CD14-positive monocyte (primary cell): ENCODE data around the gene TMEM44. TPM values are rescaled to one million over a fixed set of nuclear protein-coding genes. Genes with fewer than 3 reads are reported as not detected.
A peak's percentile ranks its signal among the peaks of the same experiment; 100 is the strongest.

Source experiments
- DNase-seq, 3 donors: peaks; one replicate each; pipeline ENCODE4 v3.0.0-alpha.2; 2011 to 2022
- H2AFZ ChIP-seq: 2 replicates; pipeline ENCODE4 v1.6.0; 2012; ENCODE audit warnings: mild to moderate bottlenecking, low read depth, low read length, inconsistent platforms; ENCODE audit not compliant: insufficient read depth, poor library complexity, severe bottlenecking
- H3K27ac ChIP-seq, 2 donors: 1 replicate in 1 of 2; 2 replicates in 1 of 2; pipeline ENCODE4 v1.5.1; 2012 to 2013; ENCODE audit warnings: low read length in 2 of 2, control low read depth in 1 of 2, inconsistent platforms in 1 of 2, low read depth in 1 of 2, mild to moderate bottlenecking in 1 of 2
- H3K27me3 ChIP-seq, 2 donors: one replicate each; pipeline versions ENCODE4 v1.6.0 to v1.6.1; 2011 to 2013; ENCODE audit warnings: low read length in 2 of 2; ENCODE audit not compliant: control insufficient read depth in 2 of 2, insufficient read depth in 2 of 2
- H3K36me3 ChIP-seq, 2 donors: replicated peaks in 1 of 2; 1 replicate in 1 of 2; 2 replicates in 1 of 2; pipeline versions ENCODE4 v1.5.1 to v1.6.1; 2012 to 2013; ENCODE audit warnings: low read length in 2 of 2, control low read depth in 1 of 2, inconsistent platforms in 1 of 2, mild to moderate bottlenecking in 1 of 2; ENCODE audit not compliant: insufficient read depth in 2 of 2, control insufficient read depth in 1 of 2
- H3K4me1 ChIP-seq, 2 donors: 1 replicate in 1 of 2; 2 replicates in 1 of 2; pipeline versions ENCODE4 v1.5.1 to v1.6.1; 2012 to 2013; ENCODE audit warnings: low read length in 2 of 2, control low read depth in 1 of 2, inconsistent platforms in 1 of 2, mild to moderate bottlenecking in 1 of 2, moderate library complexity in 1 of 2; ENCODE audit not compliant: insufficient read depth in 2 of 2, control insufficient read depth in 1 of 2
- H3K4me2 ChIP-seq: replicated peaks from 2 replicates; pipeline ENCODE3; 2012; ENCODE audit warnings: low read length, moderate library complexity, mild to moderate bottlenecking; ENCODE audit not compliant: poor library complexity, severe bottlenecking; ENCODE audit errors: extremely low read depth
- H3K4me3 ChIP-seq, 3 experiments: fragments of 200-600 bp in 1 of 3; sonication (generic) in 1 of 3; replicated peaks in 1 of 3; 1 replicate in 2 of 3; 2 replicates in 1 of 3; pipeline ENCODE4 v1.5.1; 2011 to 2013; ENCODE audit warnings: low read length in 3 of 3, mild to moderate bottlenecking in 3 of 3, control low read depth in 2 of 3, low read depth in 2 of 3, inconsistent platforms in 1 of 3, moderate library complexity in 1 of 3
- H3K79me2 ChIP-seq: 2 replicates; pipeline ENCODE4 v1.6.0; 2012; ENCODE audit warnings: mild to moderate bottlenecking, control low read depth, inconsistent platforms, low read length, moderate library complexity; ENCODE audit not compliant: insufficient read depth
- H3K9ac ChIP-seq: 2 replicates; pipeline ENCODE4 v1.6.0; 2017; ENCODE audit warnings: low read length, mild to moderate bottlenecking; ENCODE audit not compliant: insufficient read depth, poor library complexity, severe bottlenecking
- H3K9me3 ChIP-seq, 2 donors: replicated peaks in 1 of 2; 1 replicate in 1 of 2; 2 replicates in 1 of 2; pipeline versions ENCODE4 v1.5.1 to v1.6.1; 2012 to 2013; ENCODE audit warnings: low read length in 2 of 2, control low read depth in 1 of 2; ENCODE audit not compliant: control insufficient read depth in 1 of 2, insufficient read depth in 1 of 2
- H4K20me1 ChIP-seq: 2 replicates; pipeline ENCODE4 v1.6.0; 2012; ENCODE audit warnings: mild to moderate bottlenecking, low read length, control low read depth, moderate library complexity; ENCODE audit not compliant: insufficient read depth
- H3K27ac Mint-ChIP-seq, 7 donors: one replicate each; pipeline ENCODE4 v1.8.0; 2020; ENCODE audit warnings: mild to moderate bottlenecking in 7 of 7, mixed read lengths in 7 of 7, moderate library complexity in 6 of 7, inconsistent platforms in 2 of 7
- H3K27me3 Mint-ChIP-seq, 3 donors: one replicate each; pipeline ENCODE4 v1.8.0; 2021 to 2022; ENCODE audit warnings: low read depth in 3 of 3, mild to moderate bottlenecking in 3 of 3, mixed read lengths in 3 of 3, moderate library complexity in 3 of 3, inconsistent platforms in 1 of 3
- H3K36me3 Mint-ChIP-seq, 2 donors: one replicate each; pipeline ENCODE4 v1.8.0; 2020; ENCODE audit warnings: mixed read lengths in 2 of 2, inconsistent platforms in 1 of 2, mild to moderate bottlenecking in 1 of 2
- H3K4me1 Mint-ChIP-seq: one replicate; pipeline ENCODE4 v1.8.0; 2020; ENCODE audit warnings: mild to moderate bottlenecking, mixed read lengths
- H3K4me3 Mint-ChIP-seq, 2 donors: one replicate each; pipeline ENCODE4 v1.8.0; 2020; ENCODE audit warnings: mild to moderate bottlenecking in 2 of 2, mixed read lengths in 2 of 2, moderate library complexity in 1 of 2
- H3K9me3 Mint-ChIP-seq, 7 donors: one replicate each; pipeline ENCODE4 v1.8.0; 2020 to 2022; ENCODE audit warnings: mixed read lengths in 7 of 7, mild to moderate bottlenecking in 6 of 7, moderate library complexity in 6 of 7, inconsistent platforms in 2 of 7
- WGBS: methylation state at CpG from one replicate; pipeline ENCODE4 v1.1.5; 2013; ENCODE audit warnings: missing lambda C conversion rate; ENCODE audit not compliant: insufficient coverage; 5-methylcytosine and 5-hydroxymethylcytosine counted together
- intact Hi-C, 2 donors: fragments of 100-400 bp; cut with micrococcal nuclease; formaldehyde crosslinking; loops; one replicate each; pipeline versions ENCODE4 v1.15.0 to v1.15.1; 2023
- polyA plus RNA-seq, 3 donors: library from polyadenylated mRNA; depleted of rRNA in 1 of 3; unstranded in 2 of 3; stranded (reverse) in 1 of 3; fragments of 300-500 nt in 2 of 3; fragments of >200 nt in 1 of 3; fragmentation: Illumina TruSeq in 2 of 3; gene quantifications; 1 replicate in 2 of 3; 2 replicates in 1 of 3; pipeline ENCODE4 v1.2.3, GENCODE V29; 2012 to 2021
- TF ChIP-seq, protein P1 (sequence below): fragments of 200-600 bp; IDR thresholded peaks from one replicate; pipeline ENCODE4 v1.8.0; 2022; ENCODE audit warnings: antibody characterized with exemption, mild to moderate bottlenecking

TMEM44 gene
- polyA plus RNA-seq, 3 donors, result 0.68 TPM; not detected in 2

DNA sequence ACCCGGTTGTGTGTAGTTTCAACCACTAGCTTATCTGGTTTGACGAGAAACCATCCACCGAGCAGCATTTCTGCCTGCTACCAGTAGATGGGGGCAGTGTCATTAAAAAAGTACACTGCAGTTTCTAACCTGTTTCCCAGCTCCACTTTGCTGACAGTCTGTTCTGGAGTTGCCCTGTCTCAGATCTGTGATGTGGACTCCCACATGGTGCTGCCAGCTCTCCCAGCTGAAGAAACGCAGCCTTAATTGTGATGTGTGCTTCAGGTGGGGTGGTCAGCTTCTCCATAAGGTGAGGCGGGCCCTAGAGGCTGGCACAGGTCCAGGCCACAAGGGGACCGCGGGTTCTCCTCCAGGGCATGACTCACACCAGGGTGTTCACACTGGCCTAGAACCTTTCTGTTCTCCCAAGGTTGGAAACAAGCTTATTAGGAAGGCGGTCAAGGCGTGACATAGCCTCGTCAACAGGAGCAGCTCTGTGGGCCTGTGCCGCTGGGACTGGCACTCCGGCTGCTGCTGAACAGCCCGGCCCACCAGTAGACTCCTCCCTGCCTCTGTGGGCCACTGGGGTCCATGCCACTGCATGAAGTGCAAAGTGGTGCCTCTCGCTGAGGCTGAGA lies 49.6 kb upstream of the TMEM44 start:
- Mint-ChIP-seq H3K4me3 (peak overlapping the region; percentile 57 to 59), H3K4me1 (peaks cover 34% of the 10 kb centered on the region), H3K36me3 (no peaks in the 10 kb centered on the region), H3K9me3 (no peaks in the 10 kb centered on the region), H3K27ac (peak overlapping the region in 6 of 7 donors; percentile 24 to 86 (median 68)), H3K27me3 (peaks cover 2 to 4% (median 2%) of the 10 kb centered on the region in 3 donors)
- Histone ChIP-seq H4K20me1 (peaks cover 17% of the 10 kb centered on the region), H3K36me3 (no peaks in the 10 kb centered on the region), H3K4me2 (peak overlapping the region; percentile 43), H3K79me2 (peaks cover 19% of the 10 kb centered on the region), H3K4me3 (no peak overlapping the region), H2AFZ (peak overlapping the region; percentile 33), H3K27me3 (no peaks in the 10 kb centered on the region), H3K9ac (no peak overlapping the region), H3K4me1 (peaks cover 29 to 40% of the 10 kb centered on the region in 2 donors), H3K27ac (peak overlapping the region in 1 of 2 donors; percentile 1), H3K9me3 (no peaks in the 10 kb centered on the region)
- 41% methylated on average over 7 of the region's 14 CpGs for WGBS
- TF ChIP-seq, protein P1, sequence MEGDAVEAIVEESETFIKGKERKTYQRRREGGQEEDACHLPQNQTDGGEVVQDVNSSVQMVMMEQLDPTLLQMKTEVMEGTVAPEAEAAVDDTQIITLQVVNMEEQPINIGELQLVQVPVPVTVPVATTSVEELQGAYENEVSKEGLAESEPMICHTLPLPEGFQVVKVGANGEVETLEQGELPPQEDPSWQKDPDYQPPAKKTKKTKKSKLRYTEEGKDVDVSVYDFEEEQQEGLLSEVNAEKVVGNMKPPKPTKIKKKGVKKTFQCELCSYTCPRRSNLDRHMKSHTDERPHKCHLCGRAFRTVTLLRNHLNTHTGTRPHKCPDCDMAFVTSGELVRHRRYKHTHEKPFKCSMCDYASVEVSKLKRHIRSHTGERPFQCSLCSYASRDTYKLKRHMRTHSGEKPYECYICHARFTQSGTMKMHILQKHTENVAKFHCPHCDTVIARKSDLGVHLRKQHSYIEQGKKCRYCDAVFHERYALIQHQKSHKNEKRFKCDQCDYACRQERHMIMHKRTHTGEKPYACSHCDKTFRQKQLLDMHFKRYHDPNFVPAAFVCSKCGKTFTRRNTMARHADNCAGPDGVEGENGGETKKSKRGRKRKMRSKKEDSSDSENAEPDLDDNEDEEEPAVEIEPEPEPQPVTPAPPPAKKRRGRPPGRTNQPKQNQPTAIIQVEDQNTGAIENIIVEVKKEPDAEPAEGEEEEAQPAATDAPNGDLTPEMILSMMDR, result peak; percentile 87
- intact Hi-C loops, result loop anchor here (2.0 to 10.0 kb wide), 6 partner anchors 172 to 842 kb away; no protein-coding TSS in a partner anchor
- peak; percentile 63 to 79 (median 68) for DNase-seq

DNA sequence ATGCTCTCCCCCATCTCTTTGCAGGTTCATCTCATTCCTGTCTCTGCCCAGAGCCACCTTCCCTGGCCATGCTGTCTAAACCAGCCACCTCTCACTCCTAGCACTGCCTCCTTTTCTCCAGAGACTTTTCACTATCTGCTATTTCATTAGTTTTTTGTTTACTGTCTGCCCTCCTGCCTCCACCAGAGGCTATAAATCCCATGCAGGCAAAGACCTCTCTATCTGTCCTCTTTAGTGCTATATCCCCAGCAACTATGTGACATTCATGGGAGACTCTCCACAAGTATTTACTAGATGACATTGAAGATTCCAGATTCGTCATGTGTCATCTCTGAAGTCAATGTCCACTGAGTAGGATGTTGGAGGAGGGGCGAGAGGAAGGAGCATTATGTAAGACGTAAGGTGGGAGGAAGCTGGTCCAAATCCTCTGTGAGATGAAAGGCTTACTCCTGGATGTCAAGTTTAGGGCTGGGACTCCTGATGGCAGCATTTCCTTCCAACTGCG lies 49.0 kb upstream of the TMEM44 start:
- H4K20me1 ChIP-seq, result peaks cover 14% of the 10 kb centered on the region
- H3K4me1 Mint-ChIP-seq, result peaks cover 35% of the 10 kb centered on the region
- peak overlapping the region; percentile 43 for H3K4me2 ChIP-seq
- H3K4me1 ChIP-seq, result peaks cover 26 to 34% of the 10 kb centered on the region in 2 donors
- peaks cover 13% of the 10 kb centered on the region for H3K79me2 ChIP-seq
- TF ChIP-seq, protein P1, result no peak
- no peaks in the 10 kb centered on the region for H3K36me3 ChIP-seq
- H3K27me3 ChIP-seq, result no peaks in the 10 kb centered on the region
- WGBS, result 44% methylated on average over 2 of the region's 4 CpGs
- peak overlapping the region in 4 of 7 donors; percentile 1 to 86 (median 42) for H3K27ac Mint-ChIP-seq
- H3K27ac ChIP-seq, result no peak overlapping the region
- intact Hi-C loops, result loop anchor here (2.0 to 10.0 kb wide), 6 partner anchors 173 to 843 kb away; no protein-coding TSS in a partner anchor
- no peak overlapping the region for H3K4me3 ChIP-seq
- H3K9ac ChIP-seq, result no peak overlapping the region
- no peaks in the 10 kb centered on the region for H3K9me3 Mint-ChIP-seq
- peaks cover 0 to 4% (median 2%) of the 10 kb centered on the region in 3 donors for H3K27me3 Mint-ChIP-seq
- H3K36me3 Mint-ChIP-seq, result no peaks in the 10 kb centered on the region
- H2AFZ ChIP-seq, result peak overlapping the region; percentile 33
- H3K9me3 ChIP-seq, result no peaks in the 10 kb centered on the region
- peak overlapping the region in 1 of 2 donors; percentile 21 for H3K4me3 Mint-ChIP-seq
- no peak for DNase-seq
